Measurements from ENCODE around the gene ZBED2.

- TF ChIP-seq, protein P1, sequence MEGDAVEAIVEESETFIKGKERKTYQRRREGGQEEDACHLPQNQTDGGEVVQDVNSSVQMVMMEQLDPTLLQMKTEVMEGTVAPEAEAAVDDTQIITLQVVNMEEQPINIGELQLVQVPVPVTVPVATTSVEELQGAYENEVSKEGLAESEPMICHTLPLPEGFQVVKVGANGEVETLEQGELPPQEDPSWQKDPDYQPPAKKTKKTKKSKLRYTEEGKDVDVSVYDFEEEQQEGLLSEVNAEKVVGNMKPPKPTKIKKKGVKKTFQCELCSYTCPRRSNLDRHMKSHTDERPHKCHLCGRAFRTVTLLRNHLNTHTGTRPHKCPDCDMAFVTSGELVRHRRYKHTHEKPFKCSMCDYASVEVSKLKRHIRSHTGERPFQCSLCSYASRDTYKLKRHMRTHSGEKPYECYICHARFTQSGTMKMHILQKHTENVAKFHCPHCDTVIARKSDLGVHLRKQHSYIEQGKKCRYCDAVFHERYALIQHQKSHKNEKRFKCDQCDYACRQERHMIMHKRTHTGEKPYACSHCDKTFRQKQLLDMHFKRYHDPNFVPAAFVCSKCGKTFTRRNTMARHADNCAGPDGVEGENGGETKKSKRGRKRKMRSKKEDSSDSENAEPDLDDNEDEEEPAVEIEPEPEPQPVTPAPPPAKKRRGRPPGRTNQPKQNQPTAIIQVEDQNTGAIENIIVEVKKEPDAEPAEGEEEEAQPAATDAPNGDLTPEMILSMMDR (IDR thresholded peaks at IDR 0.05; ENCODE audit: control extremely low read depth in 1 of 3, insufficient read depth in 1 of 3, low read depth in 1 of 3, low read length in 3 of 3): no peak
- TF ChIP-seq POLR2A (IDR thresholded peaks at IDR 0.05; ENCODE audit: control extremely low read depth in 1 of 2, low read depth in 2 of 2, low read length in 2 of 2) (no peak), CHD2 (IDR thresholded peaks at IDR 0.05; ENCODE audit: low read length) (no peak)
Observed at GRCh38 chr3:111545349-111545748, 49.8 kb downstream of the ZBED2 start.

Data from H1 (cell line).